Measurements from ENCODE around the gene MRPL37. TPM values are rescaled to one million over a fixed set of nuclear protein-coding genes. Genes with fewer than 3 reads are reported as not detected.
"Not testable (repeated sequence)": the region's sequence is repeated elsewhere in the genome, so short reads cannot be mapped to it uniquely, and the experiment has no call there.

The MRPL37 gene
- total RNA-seq, 1 donor from 2014 or later = 60.4 TPM

DNA sequence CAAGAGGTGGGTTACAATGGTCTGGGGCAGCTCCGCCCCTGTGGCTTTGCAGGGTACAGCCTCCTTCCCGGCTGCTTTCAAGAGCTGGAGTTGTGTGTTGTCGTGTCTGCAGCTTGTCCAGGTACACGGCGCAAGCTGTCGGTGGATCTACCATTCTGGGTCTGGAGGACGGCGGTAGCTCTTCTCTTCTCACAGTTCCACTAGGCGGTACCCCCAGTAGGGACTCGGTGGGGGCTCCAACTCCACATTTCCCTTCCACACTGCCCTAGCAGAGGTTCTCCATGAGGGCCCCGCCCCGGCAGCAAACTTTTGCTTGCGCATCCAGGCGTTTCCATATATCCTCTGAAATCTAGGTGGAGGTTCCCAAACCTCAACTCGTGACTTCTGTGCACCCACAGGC lies 34.8 kb upstream of the MRPL37 start:
- H3K27ac ChIP-seq = no peak overlapping the region
- no peaks in the 10 kb centered on the region for H3K4me1 ChIP-seq
- no peak for DNase-seq (ENCODE audit: low spot score)
- H3K9ac ChIP-seq = no peak overlapping the region
- no peaks in the 10 kb centered on the region for H3K9me3 ChIP-seq (ENCODE audit: low read depth)
- peaks cover 5% of the 10 kb centered on the region for H3K27me3 Mint-ChIP-seq (ENCODE audit: insufficient read depth, low read depth)
- H3K9me3 Mint-ChIP-seq = no peaks in the 10 kb centered on the region
- TF ChIP-seq, protein P1, sequence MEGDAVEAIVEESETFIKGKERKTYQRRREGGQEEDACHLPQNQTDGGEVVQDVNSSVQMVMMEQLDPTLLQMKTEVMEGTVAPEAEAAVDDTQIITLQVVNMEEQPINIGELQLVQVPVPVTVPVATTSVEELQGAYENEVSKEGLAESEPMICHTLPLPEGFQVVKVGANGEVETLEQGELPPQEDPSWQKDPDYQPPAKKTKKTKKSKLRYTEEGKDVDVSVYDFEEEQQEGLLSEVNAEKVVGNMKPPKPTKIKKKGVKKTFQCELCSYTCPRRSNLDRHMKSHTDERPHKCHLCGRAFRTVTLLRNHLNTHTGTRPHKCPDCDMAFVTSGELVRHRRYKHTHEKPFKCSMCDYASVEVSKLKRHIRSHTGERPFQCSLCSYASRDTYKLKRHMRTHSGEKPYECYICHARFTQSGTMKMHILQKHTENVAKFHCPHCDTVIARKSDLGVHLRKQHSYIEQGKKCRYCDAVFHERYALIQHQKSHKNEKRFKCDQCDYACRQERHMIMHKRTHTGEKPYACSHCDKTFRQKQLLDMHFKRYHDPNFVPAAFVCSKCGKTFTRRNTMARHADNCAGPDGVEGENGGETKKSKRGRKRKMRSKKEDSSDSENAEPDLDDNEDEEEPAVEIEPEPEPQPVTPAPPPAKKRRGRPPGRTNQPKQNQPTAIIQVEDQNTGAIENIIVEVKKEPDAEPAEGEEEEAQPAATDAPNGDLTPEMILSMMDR (IDR thresholded peaks at IDR 0.05) = no peak
- TF ChIP-seq EZH2 (IDR thresholded peaks at IDR 0.05) (no peak), EZH2phosphoT487 (IDR thresholded peaks at IDR 0.05) (no peak)
- no peak overlapping the region for H3K27ac Mint-ChIP-seq
- H4K20me1 ChIP-seq (ENCODE audit: low read depth) = no peaks in the 10 kb centered on the region
- H3K4me1 Mint-ChIP-seq = peaks cover 3% of the 10 kb centered on the region
- no peak overlapping the region for H2AFZ ChIP-seq (replicated peaks)
- H3K4me3 ChIP-seq = no peak overlapping the region
- H3F3A ChIP-seq (ENCODE audit: low read depth) = no peaks in the 10 kb centered on the region
- H3K79me2 ChIP-seq (ENCODE audit: low read depth) = no peaks in the 10 kb centered on the region
- H3K36me3 ChIP-seq = no peaks in the 10 kb centered on the region
- no peak overlapping the region for H3K4me3 Mint-ChIP-seq
- H3K27me3 ChIP-seq = no peaks in the 10 kb centered on the region
- H3K4me2 ChIP-seq = no peak overlapping the region
- peaks cover 3% of the 10 kb centered on the region for H3K36me3 Mint-ChIP-seq

DNA sequence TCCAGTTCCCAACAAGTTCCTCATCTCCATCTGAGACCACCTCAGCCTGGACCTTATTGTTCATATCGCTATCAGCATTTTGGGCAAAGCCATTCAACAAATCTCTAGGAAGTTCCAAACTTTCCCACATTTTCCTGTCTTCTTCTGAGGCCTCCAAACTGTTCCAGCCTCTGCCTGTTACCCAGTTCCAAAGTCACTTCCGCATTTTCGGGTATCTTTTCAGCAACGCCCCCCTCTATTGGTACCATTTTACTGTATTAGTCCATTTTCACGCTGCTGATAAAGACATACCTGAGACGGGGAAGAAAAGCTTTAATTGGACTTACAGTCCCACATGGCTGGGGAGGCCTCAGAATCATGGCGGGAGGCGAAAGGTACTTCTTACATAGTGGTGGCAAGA lies 33.6 kb upstream of the MRPL37 start:
- H3F3A ChIP-seq (ENCODE audit: low read depth); H2AFZ ChIP-seq (replicated peaks); H3K36me3 ChIP-seq; H3K79me2 ChIP-seq (ENCODE audit: low read depth); H3K9ac ChIP-seq; H3K27ac Mint-ChIP-seq; H3K36me3 Mint-ChIP-seq; H3K27me3 Mint-ChIP-seq (ENCODE audit: insufficient read depth, low read depth); H3K27me3 ChIP-seq; H3K4me2 ChIP-seq; H3K4me3 ChIP-seq; H3K4me1 Mint-ChIP-seq; DNase-seq (ENCODE audit: low spot score); H4K20me1 ChIP-seq (ENCODE audit: low read depth); H3K4me3 Mint-ChIP-seq; H3K4me1 ChIP-seq; H3K9me3 Mint-ChIP-seq; H3K9me3 ChIP-seq (ENCODE audit: low read depth); H3K27ac ChIP-seq: not testable (repeated sequence)

DNA sequence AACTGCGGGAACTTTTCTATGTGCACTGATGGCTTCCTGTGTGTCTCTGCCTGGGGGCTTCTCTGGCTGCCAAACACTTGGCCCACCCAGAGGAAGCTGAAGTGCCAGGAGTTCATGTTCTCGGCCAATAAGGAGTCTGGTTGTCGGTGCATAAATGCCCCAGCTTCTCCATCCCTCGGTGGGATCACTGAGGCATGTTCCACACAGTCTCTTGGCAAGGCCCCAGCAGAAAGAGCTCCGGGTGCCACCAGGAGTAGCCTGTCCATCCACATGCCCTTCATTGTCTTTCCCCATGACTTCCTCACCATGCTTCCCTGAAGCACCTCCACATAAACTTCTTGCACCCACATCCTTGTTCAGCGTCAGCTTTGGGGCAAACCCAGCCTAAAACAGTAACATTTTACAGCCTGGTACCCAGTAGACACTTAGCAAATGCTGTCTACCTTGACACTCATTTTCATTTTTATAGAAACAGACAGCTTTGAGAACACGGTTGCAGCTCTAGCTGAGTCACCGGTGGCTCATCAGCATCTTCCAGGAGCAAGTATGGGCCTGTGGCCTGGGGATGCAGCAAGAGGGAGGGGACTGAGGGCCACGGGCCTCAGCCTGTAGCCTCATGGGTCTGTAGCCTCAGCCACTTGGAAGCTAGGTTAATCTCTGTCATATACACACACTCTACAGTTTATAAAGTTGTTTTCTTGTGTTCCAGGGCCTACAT lies 32.4 kb upstream of the MRPL37 start:
- Histone ChIP-seq H3K36me3 (no peaks in the 10 kb centered on the region), H4K20me1 (ENCODE audit: low read depth) (no peaks in the 10 kb centered on the region), H3K27ac (no peak overlapping the region), H3K4me1 (no peaks in the 10 kb centered on the region), H3K9me3 (ENCODE audit: low read depth) (no peaks in the 10 kb centered on the region), H3K9ac (no peak overlapping the region), H3K4me2 (no peak overlapping the region), H3K4me3 (no peak overlapping the region), H3K79me2 (ENCODE audit: low read depth) (no peaks in the 10 kb centered on the region), H2AFZ (replicated peaks) (no peak overlapping the region), H3K27me3 (no peaks in the 10 kb centered on the region), H3F3A (ENCODE audit: low read depth) (no peaks in the 10 kb centered on the region)
- DNase-seq (ENCODE audit: low spot score) = no peak
- Mint-ChIP-seq H3K4me1 (peaks cover 12% of the 10 kb centered on the region), H3K9me3 (no peaks in the 10 kb centered on the region), H3K27me3 (ENCODE audit: insufficient read depth, low read depth) (peaks cover 7% of the 10 kb centered on the region), H3K36me3 (no peaks in the 10 kb centered on the region), H3K27ac (peak overlapping the region; percentile 64), H3K4me3 (no peak overlapping the region)
- TF ChIP-seq, protein P1 (IDR thresholded peaks at IDR 0.05) = no peak
- TF ChIP-seq EZH2 (IDR thresholded peaks at IDR 0.05) (no peak), EZH2phosphoT487 (IDR thresholded peaks at IDR 0.05) (no peak)

DNA sequence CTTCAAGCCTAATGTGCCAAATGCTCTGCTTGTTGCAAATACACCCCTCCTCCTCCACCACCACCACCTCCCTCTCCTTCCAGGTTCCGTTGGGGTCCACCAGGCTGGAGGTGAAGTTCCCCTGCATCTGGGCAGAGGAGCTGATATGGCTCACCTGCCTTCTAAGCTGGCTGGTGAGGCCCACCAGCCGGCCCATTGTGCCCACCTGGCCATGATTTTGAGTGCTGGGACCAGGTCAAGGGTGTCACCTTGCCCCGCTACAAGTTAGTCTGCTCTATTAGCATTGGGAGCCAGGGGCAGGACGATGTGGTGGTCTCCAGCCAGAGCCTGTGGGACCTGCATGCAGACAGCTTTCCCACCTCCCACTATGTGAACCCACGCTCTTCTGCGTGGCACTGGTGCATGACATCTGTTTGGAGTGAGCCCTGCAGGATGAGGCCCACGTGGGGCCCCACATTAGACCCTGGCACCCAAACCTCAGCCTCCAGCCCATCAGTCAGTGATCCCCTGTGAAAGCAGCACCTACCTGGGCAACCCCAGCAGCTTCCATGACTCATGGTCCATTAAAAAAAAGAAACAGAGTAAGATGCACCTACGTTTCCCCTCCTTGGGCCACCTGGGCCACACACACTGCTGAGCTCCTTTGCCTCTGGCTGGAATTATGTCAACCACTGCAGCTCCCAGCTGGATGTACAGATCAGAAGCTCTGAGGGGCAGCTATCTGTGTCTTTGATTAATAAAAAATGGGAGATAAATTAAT lies 31.6 kb upstream of the MRPL37 start:
- Histone ChIP-seq H2AFZ (replicated peaks) (no peak overlapping the region), H3K9me3 (ENCODE audit: low read depth) (no peaks in the 10 kb centered on the region), H3K4me1 (no peaks in the 10 kb centered on the region), H3K4me2 (no peak overlapping the region), H3K36me3 (no peaks in the 10 kb centered on the region), H3K79me2 (ENCODE audit: low read depth) (no peaks in the 10 kb centered on the region), H3K4me3 (no peak overlapping the region), H4K20me1 (ENCODE audit: low read depth) (no peaks in the 10 kb centered on the region), H3K9ac (no peak overlapping the region), H3F3A (ENCODE audit: low read depth) (no peaks in the 10 kb centered on the region), H3K27me3 (no peaks in the 10 kb centered on the region), H3K27ac (no peak overlapping the region)
- Mint-ChIP-seq H3K4me1 (peaks cover 20% of the 10 kb centered on the region), H3K4me3 (no peak overlapping the region), H3K27ac (no peak overlapping the region), H3K36me3 (no peaks in the 10 kb centered on the region), H3K27me3 (ENCODE audit: insufficient read depth, low read depth) (peaks cover 7% of the 10 kb centered on the region), H3K9me3 (no peaks in the 10 kb centered on the region)
- TF ChIP-seq, protein P1 (IDR thresholded peaks at IDR 0.05) = no peak
- TF ChIP-seq EZH2phosphoT487 (IDR thresholded peaks at IDR 0.05) (no peak), EZH2 (IDR thresholded peaks at IDR 0.05) (no peak)
- no peak for DNase-seq (ENCODE audit: low spot score)

Data from neural progenitor cell (in vitro differentiated cells).